Epithelial cell of esophagus (primary cell): ENCODE data around the gene TTC1.

Experiments used
- DNase-seq: peaks from one replicate; pipeline ENCODE4 v3.0.0; 2010; ENCODE audit warnings: low read depth
- H3K4me3 ChIP-seq: 2 replicates; pipeline ENCODE4 v1.5.1; 2011; ENCODE audit warnings: mild to moderate bottlenecking, low read length, control low read depth
- CTCF ChIP-seq: IDR thresholded peaks from 2 replicates; pipeline ENCODE4 v1.5.1; 2011; ENCODE audit warnings: low read depth, mild to moderate bottlenecking, low read length, control low read depth, inconsistent platforms; ENCODE audit not compliant: insufficient read depth; ENCODE audit errors: missing control alignments

TTC1 gene

DNA sequence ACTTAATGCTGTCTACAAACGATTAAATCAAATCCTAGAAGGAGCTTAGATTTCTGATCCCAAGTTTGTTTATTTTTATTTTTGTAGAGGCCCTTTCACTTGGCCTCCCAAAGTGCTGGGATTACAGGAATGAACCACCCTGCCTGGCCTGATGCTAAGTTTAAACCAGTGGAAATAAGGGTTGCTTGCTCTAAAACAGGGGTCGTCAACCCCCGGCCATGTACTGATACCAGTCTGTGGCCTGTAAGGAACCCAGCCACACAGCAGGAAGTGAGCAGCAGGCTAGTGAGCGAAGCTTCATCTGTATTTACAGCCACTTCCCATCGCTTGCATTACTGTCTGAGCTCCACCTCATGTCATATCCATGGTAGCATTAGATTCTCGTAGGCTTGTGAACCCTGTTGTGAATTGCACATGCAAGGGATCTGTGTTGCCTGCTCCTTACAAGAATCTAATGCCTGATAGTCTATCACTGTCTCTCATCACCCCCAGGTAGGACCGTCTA lies 11.4 kb downstream of the TTC1 start:
- TF ChIP-seq CTCF: no peak
- DNase-seq: no peak
- no peak overlapping the region for H3K4me3 ChIP-seq

DNA sequence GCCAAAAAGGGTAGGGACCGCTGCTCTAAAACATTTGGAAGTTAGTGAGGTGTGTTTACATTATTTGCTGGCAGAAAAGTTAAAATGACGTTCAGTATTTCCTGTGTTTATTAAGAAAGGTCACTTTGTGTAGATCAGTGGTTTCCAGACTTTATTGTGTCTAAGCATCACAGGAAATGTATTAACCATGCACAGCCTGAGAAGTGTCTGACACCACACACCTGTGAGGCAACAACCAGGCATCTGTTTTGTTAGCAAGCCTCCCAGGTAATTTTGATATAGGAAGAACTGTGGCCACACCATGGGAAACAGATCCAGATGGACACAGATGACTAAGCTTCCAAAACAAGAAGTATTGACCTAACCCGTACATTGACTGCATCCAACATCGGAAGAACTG lies 12.0 kb downstream of the TTC1 start:
- H3K4me3 ChIP-seq: no peak overlapping the region
- no peak for TF ChIP-seq CTCF
- peak; percentile 8 for DNase-seq

DNA sequence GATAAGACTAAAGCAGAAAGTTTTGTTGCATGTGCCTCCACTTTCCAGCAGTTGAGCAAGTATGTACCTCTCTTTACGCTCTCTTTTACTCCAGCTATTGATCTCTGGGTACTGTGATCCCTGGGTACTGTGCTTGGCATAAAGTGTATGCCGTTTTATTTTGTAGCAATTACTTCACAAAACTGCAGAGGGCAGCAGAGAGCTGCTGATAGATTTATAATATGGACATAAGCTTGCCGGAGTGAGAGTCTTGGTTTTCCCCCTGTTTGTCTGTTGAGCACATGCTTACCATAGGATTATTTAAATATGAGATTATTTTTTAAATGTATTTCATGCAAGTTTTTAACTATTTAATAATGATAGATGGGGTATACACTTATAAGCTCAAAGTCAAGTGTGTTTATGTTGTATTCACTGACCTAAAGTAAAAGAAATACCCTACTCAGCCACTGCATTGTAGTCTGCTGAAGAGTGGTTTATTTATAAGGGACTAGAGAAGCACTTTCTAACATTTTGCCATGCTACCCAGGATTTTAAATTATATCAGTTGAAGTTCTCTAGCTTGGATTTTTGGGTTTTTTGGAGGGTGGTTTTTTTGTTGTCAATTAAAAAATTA lies 13.0 kb downstream of the TTC1 start:
- H3K4me3 ChIP-seq: no peak overlapping the region
- TF ChIP-seq CTCF: peak; percentile 79
- DNase-seq: peak; percentile 71

DNA sequence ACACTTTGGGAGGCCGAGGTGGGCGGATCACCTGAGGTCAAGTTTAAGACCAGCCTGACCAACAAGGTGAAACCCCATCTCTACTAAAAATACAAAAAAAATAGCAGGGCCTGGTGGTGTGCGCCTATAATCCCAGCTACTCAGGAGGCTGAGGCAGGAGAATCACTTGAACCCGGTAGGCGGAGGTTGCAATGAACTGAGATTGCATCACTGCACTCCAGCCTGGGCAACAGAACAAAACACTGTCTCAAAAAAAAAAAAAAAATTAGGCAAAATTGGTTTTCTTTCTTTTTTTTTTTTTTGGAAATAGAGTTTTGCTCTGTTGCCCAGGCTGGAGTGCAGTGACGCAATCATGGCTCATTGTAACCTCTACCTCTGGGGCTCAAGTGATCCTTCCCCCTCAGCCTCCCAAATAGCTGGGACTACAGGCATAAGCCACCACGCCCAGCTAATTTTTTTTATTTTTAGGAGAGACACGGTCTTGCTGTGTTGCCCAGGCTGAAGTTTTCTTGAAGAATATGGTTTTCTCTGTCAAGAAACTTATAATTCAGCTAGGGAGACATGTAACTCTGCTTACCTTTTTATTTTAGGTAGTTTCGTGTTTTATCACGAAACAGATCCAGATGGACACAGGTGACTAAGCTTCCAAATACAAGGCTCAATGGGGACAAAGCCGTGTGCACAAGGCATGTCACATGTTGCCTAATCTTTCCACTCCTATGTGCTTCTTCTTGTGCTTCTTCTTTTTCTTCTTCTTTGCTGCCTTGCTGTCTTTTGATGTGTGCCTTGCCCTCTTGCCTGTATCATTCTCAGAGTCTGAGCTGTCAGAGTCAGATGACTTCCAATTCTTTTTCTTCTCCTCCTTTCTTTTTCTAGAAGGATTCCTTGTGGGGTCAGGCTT lies 14.3 kb downstream of the TTC1 start:
- no peak for DNase-seq
- no peak for TF ChIP-seq CTCF
- H3K4me3 ChIP-seq: no peak overlapping the region

DNA sequence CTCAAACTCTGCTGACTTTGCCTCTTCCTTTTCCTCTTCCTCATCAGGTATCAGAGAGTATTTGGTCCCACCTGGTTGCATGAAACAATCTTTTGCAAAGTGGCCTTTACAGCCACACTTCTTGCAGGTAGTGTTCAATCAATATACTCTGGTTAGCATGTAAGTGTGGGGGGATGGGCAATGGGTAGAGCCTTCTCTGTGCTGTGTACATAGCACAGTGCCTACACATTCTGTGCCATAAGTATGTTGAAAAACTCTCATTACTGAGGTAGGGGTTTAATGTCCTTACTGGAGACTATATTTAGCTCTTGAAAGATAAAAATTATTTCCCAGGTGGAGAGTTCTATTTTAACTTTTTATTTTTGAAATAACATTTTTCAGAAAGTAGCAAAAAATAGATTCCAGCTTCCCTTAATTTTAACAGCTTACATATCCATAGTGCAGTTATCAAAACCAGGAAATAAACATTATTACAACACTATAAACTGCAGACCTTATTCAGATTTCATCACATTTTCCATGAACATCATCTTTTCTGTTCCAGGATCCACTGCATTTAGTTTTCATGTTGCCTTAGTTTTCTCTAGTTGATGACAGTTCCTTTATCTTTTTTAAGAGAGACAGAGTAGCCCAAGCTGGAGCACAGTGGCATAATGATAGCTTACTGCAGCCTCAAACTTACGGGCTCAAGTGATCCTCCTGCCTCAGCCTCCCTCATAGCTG lies 15.1 kb downstream of the TTC1 start:
- no peak for DNase-seq
- no peak for TF ChIP-seq CTCF
- no peak overlapping the region for H3K4me3 ChIP-seq

GRCh38 chr5:160029004-160029403 lies 20.1 kb downstream of the TTC1 start:
- TF ChIP-seq CTCF: no peak
- DNase-seq: no peak
- H3K4me3 ChIP-seq: no peak overlapping the region
